Neural cell (in vitro differentiated cells): ENCODE results near the gene NATD1. TPM values are rescaled to one million over a fixed set of nuclear protein-coding genes. Genes with fewer than 3 reads are reported as not detected.
A peak's percentile ranks its signal among the peaks of the same experiment; 100 is the strongest.

ENCODE experiments used
- H2AFZ ChIP-seq: fragments of 200-600, 300-800 bp; sonication (generic), shearing (Covaris generic); 2 replicates; pipeline ENCODE4 v1.6.0; 2014; ENCODE audit warnings: low read depth, mild to moderate bottlenecking, antibody characterized with exemption, low read length, moderate library complexity
- H3F3A ChIP-seq: fragments of 200-600 bp; shearing (Covaris generic); 2 replicates; pipeline ENCODE4 v1.6.1; 2016; ENCODE audit warnings: mild to moderate bottlenecking, moderate library complexity, mixed read lengths, antibody characterized with exemption, low read length; ENCODE audit not compliant: insufficient read depth, poor library complexity, severe bottlenecking
- H3K27ac ChIP-seq: fragments of 200-600, 300-800 bp; sonication (generic), shearing (Covaris generic); 2 replicates; pipeline ENCODE4 v1.5.1; 2014; ENCODE audit warnings: mild to moderate bottlenecking, low read length, moderate library complexity
- H3K27me3 ChIP-seq: fragments of 300-800, 200-600 bp; sonication (generic), shearing (Covaris generic); 2 replicates; pipeline ENCODE4 v1.6.0; 2014; ENCODE audit warnings: mild to moderate bottlenecking, low read depth, low read length, moderate library complexity; ENCODE audit not compliant: insufficient read depth
- H3K36me3 ChIP-seq: fragments of 300-800, 200-600 bp; sonication (generic), shearing (Covaris generic); 2 replicates; pipeline ENCODE4 v1.5.1; 2014; ENCODE audit warnings: mild to moderate bottlenecking, antibody characterized with exemption, low read length, moderate library complexity; ENCODE audit not compliant: insufficient read depth
- H3K4me2 ChIP-seq: fragments of 300-800, 200-600 bp; sonication (generic), shearing (Covaris generic); 2 replicates; pipeline ENCODE4 v1.6.0; 2014; ENCODE audit warnings: mild to moderate bottlenecking, low read length
- H3K4me3 ChIP-seq: fragments of 300-800, 200-600 bp; sonication (generic), shearing (Covaris generic); 2 replicates; pipeline ENCODE4 v1.5.1; 2014; ENCODE audit warnings: mild to moderate bottlenecking, low read length, moderate library complexity
- H3K79me2 ChIP-seq: fragments of 200-600 bp; shearing (Covaris generic); replicated peaks from 2 replicates; pipeline ENCODE4 v1.6.0; 2014; ENCODE audit warnings: mild to moderate bottlenecking, low read length, moderate library complexity; ENCODE audit not compliant: insufficient read depth
- H3K9ac ChIP-seq: fragments of 300-800, 200-600 bp; sonication (generic), shearing (Covaris generic); 2 replicates; pipeline ENCODE4 v1.6.1; 2016; ENCODE audit warnings: mild to moderate bottlenecking, low read length, mixed read lengths
- H3K9me2 ChIP-seq: fragments of 200-600 bp; shearing (Covaris generic); 2 replicates; pipeline ENCODE4 v1.6.1; 2016; ENCODE audit warnings: mild to moderate bottlenecking, low read length, mixed read lengths; ENCODE audit not compliant: insufficient read depth
- H3K9me3 ChIP-seq: fragments of 200-600, 300-800 bp; sonication (generic), shearing (Covaris generic); 2 replicates; pipeline ENCODE4 v1.6.1; 2016; ENCODE audit warnings: mild to moderate bottlenecking, mixed run types, low read length, moderate library complexity, mixed read lengths
- H4K20me1 ChIP-seq: fragments of 200-600 bp; shearing (Covaris generic); 2 replicates; pipeline ENCODE4 v1.6.1; 2016; ENCODE audit warnings: mild to moderate bottlenecking, mixed run types; ENCODE audit not compliant: insufficient read depth
- CTCF ChIP-seq: fragments of 450-650 bp; IDR thresholded peaks from 2 replicates; pipeline ENCODE4 v1.5.1; 2014; ENCODE audit warnings: antibody characterized with exemption, mild to moderate bottlenecking, moderate library complexity; ENCODE audit not compliant: poor library complexity, severe bottlenecking
- EP300 ChIP-seq: fragments of 450-650 bp; conservative IDR thresholded peaks from 2 replicates; pipeline ENCODE4 v1.6.1; 2014; ENCODE audit warnings: antibody characterized with exemption, mild to moderate bottlenecking, moderate library complexity; ENCODE audit not compliant: poor library complexity, severe bottlenecking
- EZH2 ChIP-seq: fragments of 200-600, 300-800 bp; shearing (Covaris generic), sonication (generic); IDR thresholded peaks from 2 replicates; pipeline ENCODE4 v1.6.1; 2014; ENCODE audit warnings: antibody characterized with exemption, low read length, borderline replicate concordance, mild to moderate bottlenecking; ENCODE audit not compliant: insufficient read depth, poor library complexity, severe bottlenecking
- MXI1 ChIP-seq: fragments of 450-650 bp; conservative IDR thresholded peaks from 2 replicates; pipeline ENCODE4 v1.6.1; 2014; ENCODE audit warnings: antibody characterized with exemption, mild to moderate bottlenecking; ENCODE audit not compliant: poor library complexity, severe bottlenecking
- POLR2AphosphoS5 ChIP-seq: IDR thresholded peaks from 2 replicates; pipeline ENCODE4 v1.6.1; 2012
- RAD21 ChIP-seq: fragments of 450-650 bp; conservative IDR thresholded peaks from 2 replicates; pipeline ENCODE4 v1.6.1; 2014; ENCODE audit warnings: antibody characterized with exemption, mild to moderate bottlenecking, moderate library complexity
- REST ChIP-seq: IDR thresholded peaks from 2 replicates; pipeline ENCODE4 v1.6.1; 2012; ENCODE audit warnings: borderline replicate concordance
- SMC3 ChIP-seq: fragments of 450-650 bp; conservative IDR thresholded peaks from 2 replicates; pipeline ENCODE4 v1.6.1; 2014; ENCODE audit warnings: antibody characterized with exemption, mild to moderate bottlenecking, moderate library complexity; ENCODE audit not compliant: poor library complexity
- TAF1 ChIP-seq: IDR thresholded peaks from 2 replicates; pipeline ENCODE4 v1.6.1; 2012; ENCODE audit warnings: low read depth
- polyA plus RNA-seq: library from polyadenylated mRNA; depleted of rRNA; stranded (reverse); fragments of >200 nt; gene quantifications from 2 replicates; pipeline ENCODE4 v1.2.3, GENCODE V29; 2014

Gene NATD1
- polyA plus RNA-seq, 1 donor from 2014 or later, result 2.8 TPM

GRCh38 chr17:21251337-21252010, 1.7 kb downstream of the NATD1 start:
- no peaks in the 10 kb centered on the region for H3K36me3 ChIP-seq
- H3F3A ChIP-seq, result no peaks in the 10 kb centered on the region
- no peak for TF ChIP-seq SMC3
- no peaks in the 10 kb centered on the region for H3K27me3 ChIP-seq
- no peak overlapping the region for H3K27ac ChIP-seq
- H2AFZ ChIP-seq, result no peak overlapping the region
- no peaks in the 10 kb centered on the region for H4K20me1 ChIP-seq
- peaks cover 9% of the 10 kb centered on the region for H3K79me2 ChIP-seq
- no peak overlapping the region for H3K4me2 ChIP-seq
- no peaks in the 10 kb centered on the region for H3K9me3 ChIP-seq
- H3K9me2 ChIP-seq, result no peaks in the 10 kb centered on the region
- no peak overlapping the region for H3K9ac ChIP-seq
- H3K4me3 ChIP-seq, result peak overlapping the region; percentile 78

- Histone ChIP-seq H3K27me3 (no peaks in the 10 kb centered on the region), H3K4me2 (no peak overlapping the region), H2AFZ (no peak overlapping the region)
Observed at GRCh38 chr17:21250854-21251253, 2.4 kb downstream of the NATD1 start.

More at GRCh38 chr17:21250854-21251253, 2.4 kb downstream of the NATD1 start:
- Histone ChIP-seq H3K79me2 (peaks cover 9% of the 10 kb centered on the region), H4K20me1 (no peaks in the 10 kb centered on the region), H3K36me3 (no peaks in the 10 kb centered on the region), H3K9me3 (no peaks in the 10 kb centered on the region), H3K9ac (no peak overlapping the region), H3F3A (no peaks in the 10 kb centered on the region), H3K9me2 (no peaks in the 10 kb centered on the region), H3K27ac (no peak overlapping the region), H3K4me3 (no peak overlapping the region)
- TF ChIP-seq POLR2AphosphoS5 (no peak), MXI1 (no peak), RAD21 (no peak), EP300 (no peak), SMC3 (no peak), EZH2 (no peak), TAF1 (no peak), CTCF (no peak), REST (no peak)
